HG02610 (cell line): ENCODE data around the gene MYOCD.

Experiments
- ATAC-seq: cut with Tn5 transposase; IDR thresholded peaks from one replicate; pipeline ENCODE4 v1.9.1; 2021; ENCODE audit warnings: mild to moderate bottlenecking, moderate library complexity; ENCODE audit not compliant: unreplicated experiment

The MYOCD gene

GRCh38 chr17:12642034-12642433, 23.7 kb upstream of the MYOCD start:
- ATAC-seq, result no peak

- ATAC-seq, result no peak
Measured at GRCh38 chr17:12643822-12644221, 21.9 kb upstream of the MYOCD start.

GRCh38 chr17:12644623-12645022, 21.1 kb upstream of the MYOCD start:
- ATAC-seq, result no peak

GRCh38 chr17:12646761-12647422, 18.8 kb upstream of the MYOCD start:
- no peak for ATAC-seq

- ATAC-seq, result no peak
Measured at GRCh38 chr17:12648498-12648897, 17.2 kb upstream of the MYOCD start.

- no peak for ATAC-seq
Measured at GRCh38 chr17:12655936-12656335, 9.8 kb upstream of the MYOCD start.

- ATAC-seq, result no peak
Measured at GRCh38 chr17:12656354-12656753, 9.3 kb upstream of the MYOCD start.

GRCh38 chr17:12659500-12659899, 6.2 kb upstream of the MYOCD start:
- no peak for ATAC-seq

- ATAC-seq, result no peak
Measured at GRCh38 chr17:12664252-12664651, 1.4 kb upstream of the MYOCD start.

- ATAC-seq, result no peak
Measured at GRCh38 chr17:12664894-12665262, 812 bp upstream of the MYOCD start.

GRCh38 chr17:12666718-12667117, 1.0 kb downstream of the MYOCD start:
- no peak for ATAC-seq

- ATAC-seq, result no peak
Measured at GRCh38 chr17:12667299-12667958, 1.7 kb downstream of the MYOCD start.

GRCh38 chr17:12671906-12672305, 6.2 kb downstream of the MYOCD start:
- no peak for ATAC-seq

GRCh38 chr17:12672947-12673346, 7.3 kb downstream of the MYOCD start:
- no peak for ATAC-seq

GRCh38 chr17:12673788-12674187, 8.1 kb downstream of the MYOCD start:
- ATAC-seq, result no peak

GRCh38 chr17:12680407-12680897, 14.8 kb downstream of the MYOCD start:
- ATAC-seq, result no peak

GRCh38 chr17:12680993-12681392, 15.3 kb downstream of the MYOCD start:
- ATAC-seq, result no peak

GRCh38 chr17:12683299-12683698, 17.6 kb downstream of the MYOCD start:
- no peak for ATAC-seq

GRCh38 chr17:12686486-12686885, 20.8 kb downstream of the MYOCD start:
- ATAC-seq, result no peak

- no peak for ATAC-seq
Measured at GRCh38 chr17:12688382-12688781, 22.7 kb downstream of the MYOCD start.

- no peak for ATAC-seq
Measured at GRCh38 chr17:12691173-12691572, 25.5 kb downstream of the MYOCD start.

GRCh38 chr17:12693640-12694039, 27.9 kb downstream of the MYOCD start:
- no peak for ATAC-seq

GRCh38 chr17:12706070-12706469, 40.4 kb downstream of the MYOCD start:
- ATAC-seq, result no peak
